ENCODE measurements around the gene USH2A.

GRCh38 chr1:216389774-216390173 lies 33.5 kb downstream of the USH2A start:
- no peak for TF ChIP-seq CTCF (IDR thresholded peaks at IDR 0.05; ENCODE audit: insufficient read depth, low read length, poor library complexity, severe bottlenecking)
- TF ChIP-seq EZH2phosphoT487 (conservative IDR thresholded peaks at IDR 0.05; ENCODE audit: low read length) = no peak

Data from SU-DHL-6 (cell line).